HG03520 (cell line): ENCODE measurements around the gene MYO7A.

Experiments used
- ATAC-seq: cut with Tn5 transposase; IDR thresholded peaks from one replicate; pipeline ENCODE4 v1.9.1; 2021; ENCODE audit warnings: mild to moderate bottlenecking, moderate library complexity; ENCODE audit not compliant: unreplicated experiment

Gene MYO7A

DNA sequence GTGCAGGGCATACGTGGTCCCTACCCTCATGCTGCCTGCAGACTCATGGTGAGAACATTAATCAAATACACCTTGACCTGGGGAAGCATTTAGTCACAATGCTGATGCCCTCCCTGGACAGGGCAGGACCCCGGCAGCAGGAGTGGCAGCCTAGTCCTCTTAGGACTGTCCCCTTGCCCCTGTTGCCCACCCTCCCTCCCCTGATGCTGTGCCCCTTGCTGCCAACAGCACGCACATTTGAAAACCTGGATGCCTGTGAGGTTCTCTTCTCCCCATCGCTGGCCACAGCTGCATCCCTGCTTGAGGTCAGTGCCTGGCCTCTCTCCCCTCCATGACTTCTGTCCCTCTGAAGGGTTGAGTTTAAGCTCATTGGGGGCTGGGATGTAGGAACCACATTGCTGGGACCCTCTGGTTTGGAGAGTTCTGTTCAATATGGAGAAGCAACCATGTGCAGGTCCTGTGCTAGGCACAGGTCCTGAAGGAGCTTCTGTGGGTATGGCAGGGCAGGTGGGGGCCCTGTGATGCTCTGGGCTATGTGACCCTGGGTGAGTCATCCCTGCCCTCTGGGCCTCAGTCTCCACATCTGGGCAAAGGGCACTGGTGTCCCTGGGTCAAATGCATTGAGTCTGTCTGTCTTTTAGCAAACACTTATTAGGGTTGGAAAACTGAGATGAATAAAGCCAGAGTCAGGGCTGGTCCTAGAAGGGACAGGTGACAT, 31.3 kb downstream of the MYO7A start:
- no peak for ATAC-seq

GRCh38 chr11:77159937-77160495, 32.0 kb downstream of the MYO7A start:
- ATAC-seq, result no peak

DNA sequence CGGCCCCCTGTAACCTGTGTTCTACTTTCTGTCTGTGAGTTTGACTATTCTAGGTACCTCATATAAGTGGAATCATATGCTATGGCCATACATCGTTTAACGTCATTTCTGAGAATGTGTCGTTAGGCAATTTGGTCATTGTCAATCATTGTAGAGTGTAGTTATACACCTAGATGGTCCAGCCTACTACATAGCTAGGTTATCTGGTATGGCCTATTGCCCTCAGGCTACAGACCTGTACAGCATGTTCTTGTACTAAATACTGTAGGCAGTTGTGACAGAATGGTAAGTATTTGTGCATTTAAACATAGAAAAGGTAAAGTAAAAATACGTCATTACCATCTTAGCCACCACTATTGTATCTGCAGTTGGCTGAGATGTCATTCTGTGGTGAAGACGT, 35.2 kb downstream of the MYO7A start:
- no peak for ATAC-seq

GRCh38 chr11:77165066-77165465, 37.0 kb downstream of the MYO7A start:
- no peak for ATAC-seq

DNA sequence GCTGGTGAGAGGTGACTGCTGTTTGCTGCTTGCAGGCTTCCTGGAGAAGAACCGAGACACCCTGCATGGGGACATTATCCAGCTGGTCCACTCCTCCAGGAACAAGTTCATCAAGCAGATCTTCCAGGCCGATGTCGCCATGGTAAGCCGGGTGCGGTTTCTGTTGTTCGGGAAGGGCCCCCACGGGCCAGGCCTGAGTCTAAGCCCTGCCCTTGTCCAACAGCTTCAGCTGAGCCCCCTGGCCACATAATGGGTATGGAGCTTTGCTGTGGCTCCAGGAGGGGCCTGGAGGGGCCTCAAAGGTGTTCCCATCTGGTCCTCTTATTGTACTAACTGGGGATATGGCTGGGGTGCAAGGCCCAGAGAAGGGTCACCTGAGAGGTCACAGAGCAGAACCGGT, 38.0 kb downstream of the MYO7A start:
- no peak for ATAC-seq

DNA sequence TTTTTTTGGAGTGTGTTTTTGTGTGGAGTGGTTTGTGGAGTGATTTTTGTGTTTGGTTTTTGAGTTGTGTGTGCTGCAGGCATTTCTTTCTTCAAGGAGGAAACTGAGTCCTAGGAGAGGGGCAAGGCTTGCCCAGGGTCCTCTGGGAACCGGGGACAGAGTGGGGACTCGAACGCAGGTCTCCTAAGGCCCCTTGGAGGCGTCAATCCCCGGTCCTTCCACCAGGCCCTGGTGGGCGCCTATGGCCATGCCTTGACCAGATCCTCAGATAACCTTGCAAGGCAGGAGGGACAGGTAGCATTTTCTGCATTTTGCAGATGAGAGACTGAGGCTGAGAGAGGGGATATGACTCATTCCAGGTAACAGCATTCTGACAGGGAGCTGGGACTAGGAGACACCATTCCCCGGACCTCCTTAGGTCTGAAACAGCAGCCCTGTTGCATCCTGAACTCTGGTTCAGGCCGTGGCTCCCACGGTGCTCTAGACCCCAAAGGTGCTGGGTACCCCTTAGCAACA, 39.1 kb downstream of the MYO7A start:
- no peak for ATAC-seq

DNA sequence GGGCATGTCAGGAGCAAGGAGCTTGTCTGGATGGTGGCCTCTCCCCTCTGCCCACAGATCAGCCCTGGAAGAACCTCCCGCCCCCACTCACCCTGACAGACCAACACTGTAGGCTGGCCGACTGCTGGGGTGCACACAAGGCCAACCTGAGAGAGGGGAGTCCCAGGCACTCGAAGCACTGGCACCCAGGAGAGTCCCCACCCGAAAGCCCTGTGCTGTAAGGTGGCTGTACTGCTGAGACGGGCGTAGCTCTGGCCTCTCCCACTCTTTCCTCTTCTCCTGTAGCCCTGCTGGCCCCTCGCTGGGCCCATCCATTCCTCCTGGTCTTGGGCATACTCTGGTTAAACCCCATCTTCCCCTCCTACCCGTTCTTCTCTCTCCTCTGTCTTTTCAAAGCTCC, 39.7 kb downstream of the MYO7A start:
- ATAC-seq, result no peak

DNA sequence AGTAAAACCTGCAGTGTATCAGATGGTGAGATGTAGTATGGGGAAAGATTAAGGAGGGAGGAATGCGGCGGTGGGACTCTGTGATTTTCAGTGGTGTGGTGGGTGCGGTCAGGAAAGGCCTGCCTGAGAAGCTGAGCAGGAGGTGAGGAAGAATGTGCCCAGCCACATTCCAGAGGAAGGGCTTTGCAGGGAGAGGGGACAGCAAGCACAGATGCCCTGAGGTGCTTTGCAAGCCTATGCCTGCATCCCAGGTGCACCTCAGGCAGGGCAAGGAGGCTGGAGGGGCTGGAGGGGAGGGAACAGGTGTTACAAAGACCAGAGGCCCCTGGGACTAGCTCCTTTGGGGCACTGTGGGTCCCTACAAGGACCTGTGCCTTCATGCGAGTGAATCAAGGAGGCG, 42.1 kb downstream of the MYO7A start:
- ATAC-seq, result no peak

DNA sequence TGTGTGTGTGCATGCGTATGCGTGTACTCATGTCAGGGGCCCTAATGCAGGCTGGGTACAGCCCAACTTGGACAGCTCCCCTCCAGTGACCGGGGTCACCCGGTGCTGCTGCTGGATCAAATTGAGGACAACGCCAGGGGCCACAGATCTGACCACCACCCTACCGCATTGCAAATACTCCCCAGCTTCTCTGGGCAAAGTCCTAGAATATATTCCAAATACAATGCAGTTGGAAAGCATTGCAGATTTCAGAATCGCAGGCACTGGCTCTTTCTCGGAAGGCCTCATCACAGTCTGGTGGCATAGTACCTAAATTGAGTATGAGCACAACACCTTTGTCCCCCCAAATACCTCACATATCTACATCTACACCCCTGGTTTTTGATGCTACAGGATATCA, 43.2 kb downstream of the MYO7A start:
- ATAC-seq, result no peak

- no peak for ATAC-seq
Measured at GRCh38 chr11:77171885-77172665, 44.0 kb downstream of the MYO7A start.

GRCh38 chr11:77172666-77172982, 44.6 kb downstream of the MYO7A start:
- no peak for ATAC-seq

- ATAC-seq, result no peak
Measured at GRCh38 chr11:77173494-77173893, 45.4 kb downstream of the MYO7A start.

GRCh38 chr11:77174559-77174958, 46.5 kb downstream of the MYO7A start:
- ATAC-seq, result no peak

DNA sequence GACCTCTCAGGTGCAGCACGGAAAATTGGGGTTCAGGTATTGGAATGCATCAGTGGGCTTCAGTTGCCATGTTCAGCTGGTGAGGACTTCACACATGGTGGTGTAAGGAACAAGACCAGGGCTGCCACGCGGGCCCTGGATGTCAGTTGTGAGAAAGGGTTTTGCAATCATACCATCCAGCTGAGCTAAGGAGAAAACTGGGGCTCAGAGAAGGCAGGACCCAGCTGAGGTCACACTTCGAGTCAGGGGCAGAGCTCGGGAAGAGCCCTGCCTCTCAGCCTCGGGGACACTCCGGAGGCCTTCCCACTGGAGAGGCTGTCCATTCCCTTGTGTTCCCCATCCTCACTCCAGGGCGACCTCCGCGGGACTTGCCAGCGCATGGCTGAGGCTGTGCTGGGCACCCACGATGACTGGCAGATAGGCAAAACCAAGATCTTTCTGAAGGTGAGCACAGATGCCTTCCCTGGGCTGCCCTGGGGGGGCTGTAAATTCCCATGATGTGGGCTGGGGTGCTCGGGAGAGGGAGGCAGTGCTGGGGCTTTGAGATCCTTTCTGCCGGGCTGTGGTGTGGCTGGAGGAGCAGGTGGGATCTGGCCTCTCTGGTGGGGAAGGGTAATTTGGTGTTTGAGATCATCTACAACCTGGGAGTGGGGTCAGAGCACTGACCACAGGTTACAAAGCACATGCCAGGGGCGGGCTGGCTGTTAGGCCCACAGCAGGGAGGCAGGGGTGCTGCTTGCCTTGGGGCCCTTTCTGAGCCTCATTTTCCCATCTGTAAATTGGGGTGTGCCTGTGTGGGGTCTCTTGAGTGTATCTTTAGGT, 47.2 kb downstream of the MYO7A start:
- ATAC-seq, result no peak

GRCh38 chr11:77175869-77176539, 48.0 kb downstream of the MYO7A start:
- no peak for ATAC-seq

DNA sequence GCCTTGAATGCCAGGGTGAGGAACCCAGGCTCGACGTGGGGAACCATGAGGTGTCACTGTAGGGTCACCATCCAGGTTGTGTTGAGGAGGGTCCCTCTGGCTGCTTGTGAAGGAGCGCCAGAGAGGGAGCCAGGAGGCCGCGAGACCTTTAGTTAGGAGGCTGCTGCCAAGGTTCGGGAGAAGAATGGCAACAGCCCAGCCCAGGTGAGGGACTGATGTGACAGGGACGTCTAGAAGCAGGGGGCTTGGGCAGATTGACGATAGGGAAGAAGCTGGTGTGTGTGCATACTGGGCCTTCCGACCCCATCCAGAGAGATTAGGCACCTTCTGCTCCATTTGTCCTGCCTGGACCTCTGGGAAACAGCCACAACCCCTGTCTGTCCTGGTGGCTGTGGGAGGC, 49.0 kb downstream of the MYO7A start:
- ATAC-seq, result no peak

- ATAC-seq, result no peak
Measured at GRCh38 chr11:77178150-77178549, 50.1 kb downstream of the MYO7A start.

GRCh38 chr11:77179048-77179447, 51.0 kb downstream of the MYO7A start:
- no peak for ATAC-seq

DNA sequence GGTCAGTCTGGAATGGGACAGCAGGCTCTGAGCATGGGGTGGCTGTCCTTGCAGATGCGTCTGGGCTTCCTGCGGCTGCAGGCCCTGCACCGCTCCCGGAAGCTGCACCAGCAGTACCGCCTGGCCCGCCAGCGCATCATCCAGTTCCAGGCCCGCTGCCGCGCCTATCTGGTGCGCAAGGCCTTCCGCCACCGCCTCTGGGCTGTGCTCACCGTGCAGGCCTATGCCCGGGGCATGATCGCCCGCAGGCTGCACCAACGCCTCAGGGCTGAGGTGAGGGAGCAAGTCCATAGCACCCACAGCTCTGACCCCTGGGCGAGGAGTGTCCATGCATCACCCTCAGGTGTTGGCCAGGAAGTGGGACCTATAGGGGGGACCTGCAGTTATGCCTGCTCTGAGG, 51.6 kb downstream of the MYO7A start:
- ATAC-seq, result no peak

- ATAC-seq, result no peak
Measured at GRCh38 chr11:77180346-77180745, 52.3 kb downstream of the MYO7A start.

DNA sequence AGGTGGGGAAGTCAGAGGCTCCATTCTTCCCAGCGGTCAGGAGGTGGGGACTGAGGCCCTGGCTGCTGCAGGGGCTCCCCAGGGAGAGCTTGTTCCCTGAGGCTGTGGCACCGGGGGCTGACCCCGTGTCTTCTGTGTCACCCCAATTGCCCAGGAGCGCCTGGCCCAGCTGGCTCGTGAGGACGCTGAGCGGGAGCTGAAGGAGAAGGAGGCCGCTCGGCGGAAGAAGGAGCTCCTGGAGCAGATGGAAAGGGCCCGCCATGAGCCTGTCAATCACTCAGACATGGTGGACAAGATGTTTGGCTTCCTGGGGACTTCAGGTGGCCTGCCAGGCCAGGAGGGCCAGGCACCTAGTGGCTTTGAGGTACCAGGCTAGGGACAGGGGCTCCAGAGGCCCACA, 53.2 kb downstream of the MYO7A start:
- no peak for ATAC-seq
